IPS-18a (cell line): ENCODE results near the gene LPIN1.

ENCODE experiments used
- H3K27ac ChIP-seq: one replicate; pipeline ENCODE4 v1.5.1; 2013; ENCODE audit warnings: low read length
- H3K27me3 ChIP-seq: one replicate; pipeline ENCODE4 v1.6.1; 2013; ENCODE audit warnings: mild to moderate bottlenecking, low read length; ENCODE audit not compliant: control insufficient read depth, insufficient read depth
- H3K36me3 ChIP-seq: one replicate; pipeline ENCODE4 v1.6.1; 2013; ENCODE audit warnings: low read depth, low read length; ENCODE audit not compliant: control insufficient read depth
- H3K4me1 ChIP-seq: one replicate; pipeline ENCODE4 v1.6.1; 2013; ENCODE audit warnings: low read depth, low read length; ENCODE audit not compliant: control insufficient read depth
- H3K4me3 ChIP-seq: one replicate; pipeline ENCODE4 v1.5.1; 2013; ENCODE audit warnings: low read length
- H3K9ac ChIP-seq: one replicate; pipeline ENCODE4 v1.6.1; 2013; ENCODE audit warnings: mild to moderate bottlenecking, low read length, moderate library complexity
- H3K9me3 ChIP-seq: one replicate; pipeline ENCODE4 v1.6.1; 2013; ENCODE audit warnings: low read depth, low read length; ENCODE audit not compliant: control insufficient read depth

Gene LPIN1

DNA sequence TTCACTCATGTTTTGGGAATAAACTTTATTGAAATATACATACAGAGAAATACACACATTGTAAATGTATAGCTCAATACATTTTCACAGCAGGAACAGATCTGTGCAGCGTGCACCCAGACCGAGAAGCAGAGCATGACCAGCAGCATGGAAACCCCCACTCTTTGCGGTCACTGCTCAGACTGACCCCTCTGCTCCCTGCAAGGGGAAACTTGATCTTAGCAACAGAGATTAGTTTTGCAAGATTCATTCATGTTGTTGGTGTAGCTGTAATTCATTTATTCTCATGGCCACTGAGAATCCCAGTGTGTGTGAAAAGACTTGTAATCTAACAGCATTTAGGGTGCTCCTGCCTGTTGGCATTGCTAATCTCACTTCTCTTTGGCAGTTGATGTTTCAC is 35.2 kb downstream of the LPIN1 start:
- Histone ChIP-seq H3K36me3 (no peaks in the 10 kb centered on the region), H3K9me3 (no peaks in the 10 kb centered on the region)

DNA sequence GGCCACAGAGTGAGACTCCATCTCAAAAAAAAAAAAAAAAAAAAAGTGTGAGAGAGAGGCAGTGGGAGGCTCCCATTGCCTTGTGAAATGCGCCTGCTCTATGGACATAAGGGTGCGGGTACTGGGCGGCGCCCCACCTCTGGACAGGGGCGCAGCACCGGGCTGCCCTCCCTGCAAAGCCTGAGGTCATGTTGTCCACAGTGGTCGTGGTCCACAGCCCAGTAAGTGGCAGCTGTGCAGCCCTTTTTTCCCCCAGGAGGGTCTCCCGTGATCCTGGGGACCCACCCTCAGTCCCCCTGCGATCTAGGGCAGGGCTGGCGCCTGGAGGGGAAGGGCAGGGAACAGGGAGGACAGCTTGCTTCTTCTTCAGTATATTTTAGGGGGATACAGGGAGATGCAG is 37.8 kb downstream of the LPIN1 start:
- peaks cover 4% of the 10 kb centered on the region for H3K36me3 ChIP-seq
- no peak overlapping the region for H3K9ac ChIP-seq
- no peaks in the 10 kb centered on the region for H3K27me3 ChIP-seq
- H3K27ac ChIP-seq = no peak overlapping the region
- H3K4me3 ChIP-seq = no peak overlapping the region
- no peaks in the 10 kb centered on the region for H3K4me1 ChIP-seq
- no peaks in the 10 kb centered on the region for H3K9me3 ChIP-seq

More for the DNA sequence above, 35.2 kb downstream of the LPIN1 start:
- Histone ChIP-seq H3K4me3 (no peak overlapping the region), H3K27ac (no peak overlapping the region), H3K9ac (no peak overlapping the region), H3K4me1 (no peaks in the 10 kb centered on the region), H3K27me3 (no peaks in the 10 kb centered on the region)

DNA sequence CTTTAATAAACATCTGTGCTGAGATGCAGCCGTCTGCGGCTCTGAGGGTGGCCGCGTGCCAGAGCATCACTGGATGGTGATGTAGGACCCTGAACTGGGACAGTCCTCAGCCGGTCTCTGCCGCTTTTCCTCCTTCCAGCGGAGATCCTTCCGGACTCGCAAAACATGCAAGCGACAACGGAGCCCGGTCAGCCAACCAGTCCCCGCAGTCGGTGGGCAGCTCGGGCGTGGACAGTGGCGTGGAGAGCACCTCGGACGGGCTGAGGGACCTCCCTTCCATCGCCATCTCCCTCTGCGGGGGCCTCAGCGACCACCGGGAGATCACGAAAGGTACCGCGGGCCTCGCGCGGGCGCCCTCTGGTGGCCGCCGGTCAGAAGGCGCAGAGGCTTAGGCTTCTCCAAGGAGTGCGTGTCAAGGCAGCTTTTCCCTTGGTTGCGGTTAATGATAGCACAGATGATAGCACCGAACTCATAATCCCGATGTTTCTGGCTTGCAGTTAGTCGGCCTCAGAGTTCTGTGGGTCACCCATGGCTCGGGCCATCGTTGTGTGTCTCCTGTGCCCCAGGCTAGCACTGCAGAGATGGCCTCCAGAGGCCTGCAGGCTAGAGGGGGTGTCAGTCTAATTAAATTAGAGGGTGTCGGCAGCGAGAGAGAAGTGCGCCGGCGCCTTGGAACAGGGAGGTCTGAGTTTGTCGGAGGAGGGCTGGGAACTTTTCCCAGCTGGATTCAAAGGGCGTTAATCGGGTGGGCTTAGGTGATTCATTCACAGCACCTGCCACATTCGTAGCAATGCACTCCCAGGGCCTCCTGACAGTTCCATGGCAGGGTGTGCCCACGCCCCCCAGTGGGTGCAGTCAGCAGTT is 38.5 kb downstream of the LPIN1 start:
- Histone ChIP-seq H3K27me3 (no peaks in the 10 kb centered on the region), H3K27ac (no peak overlapping the region), H3K36me3 (peaks cover 6% of the 10 kb centered on the region), H3K4me3 (peak overlapping the region; percentile 52), H3K9me3 (no peaks in the 10 kb centered on the region), H3K9ac (no peak overlapping the region), H3K4me1 (no peaks in the 10 kb centered on the region)

DNA sequence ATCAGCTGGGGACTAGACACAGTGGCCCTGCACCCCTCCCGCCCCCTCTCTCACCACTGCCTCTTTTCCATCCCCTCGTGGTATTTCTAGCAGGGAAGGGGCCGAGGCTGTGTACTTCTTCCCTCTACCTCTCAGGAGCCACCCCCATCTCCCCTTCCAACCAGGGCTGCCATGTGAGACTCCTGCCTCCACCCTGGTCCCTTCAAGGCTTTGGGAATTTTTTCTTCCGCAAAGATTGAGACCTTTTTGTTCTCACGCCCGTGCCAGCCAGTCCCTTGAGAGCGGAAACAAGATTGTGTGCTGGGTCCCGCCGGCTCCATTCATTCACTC is 39.1 kb downstream of the LPIN1 start:
- Histone ChIP-seq H3K27me3 (no peaks in the 10 kb centered on the region), H3K4me1 (no peaks in the 10 kb centered on the region), H3K4me3 (no peak overlapping the region), H3K9me3 (no peaks in the 10 kb centered on the region), H3K9ac (no peak overlapping the region), H3K27ac (no peak overlapping the region), H3K36me3 (peaks cover 9% of the 10 kb centered on the region)

DNA sequence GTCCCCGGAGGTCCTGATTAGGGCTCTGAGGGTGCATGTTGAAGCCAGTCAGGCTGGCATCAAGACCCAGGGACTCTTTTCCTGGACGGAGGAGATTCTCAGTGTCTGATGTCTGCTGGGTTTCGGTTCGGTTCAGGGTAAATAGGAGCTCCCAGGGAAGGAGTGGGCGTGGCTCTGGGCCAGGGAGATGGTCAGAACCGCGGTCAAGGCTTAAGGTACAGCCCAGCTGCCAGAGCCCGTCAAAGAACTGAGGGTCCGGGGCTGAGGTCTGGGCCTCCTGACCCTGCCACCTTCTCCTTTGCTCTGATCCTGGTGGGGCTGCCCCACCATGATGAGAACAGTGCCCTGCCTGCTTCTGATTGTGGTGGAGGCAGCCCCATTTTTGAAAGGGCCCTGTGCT is 39.8 kb downstream of the LPIN1 start:
- Histone ChIP-seq H3K4me1 (no peaks in the 10 kb centered on the region), H3K4me3 (no peak overlapping the region), H3K36me3 (peaks cover 9% of the 10 kb centered on the region), H3K9me3 (no peaks in the 10 kb centered on the region), H3K27ac (no peak overlapping the region), H3K27me3 (no peaks in the 10 kb centered on the region), H3K9ac (no peak overlapping the region)

DNA sequence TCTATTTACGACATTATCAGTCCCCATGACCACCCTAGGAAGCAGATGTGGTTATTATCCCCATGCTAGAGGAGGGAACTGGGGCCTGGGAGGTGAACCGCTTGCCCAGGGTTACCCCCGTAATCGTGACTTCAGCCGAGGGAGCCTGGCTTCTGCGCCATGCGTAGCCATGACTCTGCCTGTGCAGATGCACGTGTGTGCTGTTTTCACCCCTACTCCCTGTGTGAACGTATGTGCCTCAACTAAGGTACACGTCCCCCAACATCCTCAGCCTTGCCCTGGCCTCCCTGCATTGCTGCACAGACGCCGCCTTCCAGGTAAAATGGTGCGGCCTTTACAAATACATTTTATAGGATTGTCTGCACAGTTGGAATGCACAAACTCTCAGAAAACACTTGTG is 40.2 kb downstream of the LPIN1 start:
- no peaks in the 10 kb centered on the region for H3K4me1 ChIP-seq
- H3K27ac ChIP-seq = no peak overlapping the region
- H3K36me3 ChIP-seq = peaks cover 9% of the 10 kb centered on the region
- H3K9me3 ChIP-seq = no peaks in the 10 kb centered on the region
- H3K9ac ChIP-seq = no peak overlapping the region
- H3K27me3 ChIP-seq = no peaks in the 10 kb centered on the region
- H3K4me3 ChIP-seq = no peak overlapping the region

DNA sequence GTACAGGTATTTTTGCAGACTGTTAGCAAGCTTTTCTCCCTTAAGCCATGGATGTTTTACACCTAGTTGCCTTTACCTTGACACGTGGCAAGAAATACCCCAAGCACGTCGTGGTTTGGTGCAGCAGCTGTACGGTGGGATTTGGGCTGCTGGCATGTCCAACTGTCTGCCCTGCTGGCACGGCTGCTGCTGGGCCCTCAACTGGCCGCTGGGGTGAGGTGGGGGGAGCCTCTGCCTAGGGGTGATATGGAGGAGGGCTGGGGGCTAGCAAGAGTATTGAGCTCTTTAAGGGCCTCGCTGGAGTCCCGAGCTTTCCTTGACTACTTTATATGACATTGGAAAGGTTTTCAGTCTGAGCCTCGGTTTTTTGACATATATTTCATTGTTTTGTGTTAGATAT is 41.6 kb downstream of the LPIN1 start:
- Histone ChIP-seq H3K9me3 (no peaks in the 10 kb centered on the region), H3K36me3 (peaks cover 16% of the 10 kb centered on the region), H3K27me3 (no peaks in the 10 kb centered on the region), H3K4me1 (no peaks in the 10 kb centered on the region), H3K9ac (no peak overlapping the region), H3K4me3 (no peak overlapping the region), H3K27ac (no peak overlapping the region)

DNA sequence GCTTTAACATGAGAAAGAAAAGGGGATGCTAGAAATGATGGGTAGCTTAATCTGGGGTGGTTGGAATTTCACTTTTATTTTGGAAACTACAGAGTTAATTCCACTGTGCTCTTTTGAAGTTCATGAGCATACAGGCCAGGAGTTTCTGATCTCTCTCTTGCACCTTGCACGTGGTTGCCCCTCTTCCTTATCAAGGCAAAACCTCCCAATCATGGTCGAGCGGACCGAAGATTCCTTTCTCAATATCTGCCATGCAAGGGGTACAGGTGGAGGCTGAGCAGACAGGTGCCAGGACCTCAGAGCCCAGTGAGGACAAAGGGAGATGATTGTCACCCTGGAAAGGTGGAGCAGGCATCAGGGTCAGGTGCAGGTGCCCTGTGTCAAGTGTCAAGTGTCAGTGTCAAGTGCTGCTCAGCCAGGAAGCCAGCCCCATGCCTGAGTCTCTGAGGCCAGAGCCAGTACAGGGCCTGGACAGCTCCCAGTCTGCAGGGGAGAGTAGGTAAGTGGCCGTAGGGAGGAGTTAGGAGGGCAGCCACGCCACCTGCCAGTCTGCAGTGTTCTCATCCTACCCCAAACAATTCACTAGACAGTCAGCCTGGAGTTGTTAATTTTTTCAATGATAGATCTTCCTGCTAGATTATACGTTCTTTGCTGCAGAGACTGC is 42.2 kb downstream of the LPIN1 start:
- no peak overlapping the region for H3K9ac ChIP-seq
- H3K4me1 ChIP-seq = no peaks in the 10 kb centered on the region
- peaks cover 20% of the 10 kb centered on the region for H3K36me3 ChIP-seq
- no peaks in the 10 kb centered on the region for H3K27me3 ChIP-seq
- H3K9me3 ChIP-seq = no peaks in the 10 kb centered on the region
- H3K4me3 ChIP-seq = no peak overlapping the region
- H3K27ac ChIP-seq = no peak overlapping the region

DNA sequence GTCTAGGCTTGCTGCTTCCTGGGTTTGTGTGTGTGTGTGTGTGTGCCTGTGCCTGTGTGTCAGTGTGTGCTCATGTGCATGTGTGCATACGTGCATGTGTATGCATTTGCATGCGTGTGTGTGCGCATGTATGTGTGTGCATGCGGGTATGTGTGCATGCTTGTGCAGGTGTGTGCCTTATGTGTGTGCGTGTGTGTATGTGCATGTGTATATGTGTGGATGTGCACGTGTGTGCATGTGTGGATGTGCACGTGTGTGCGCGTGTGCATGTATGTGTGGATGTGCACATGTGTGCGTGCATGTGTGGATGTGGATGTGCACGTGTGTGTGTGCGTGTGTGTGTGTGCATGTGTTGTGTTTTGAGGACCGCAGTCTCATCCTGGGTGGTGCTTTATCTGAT is 42.8 kb downstream of the LPIN1 start:
- peaks cover 20% of the 10 kb centered on the region for H3K36me3 ChIP-seq
- no peak overlapping the region for H3K9ac ChIP-seq
- no peaks in the 10 kb centered on the region for H3K9me3 ChIP-seq
- no peaks in the 10 kb centered on the region for H3K4me1 ChIP-seq
- no peaks in the 10 kb centered on the region for H3K27me3 ChIP-seq
- H3K4me3 ChIP-seq = no peak overlapping the region
- no peak overlapping the region for H3K27ac ChIP-seq

DNA sequence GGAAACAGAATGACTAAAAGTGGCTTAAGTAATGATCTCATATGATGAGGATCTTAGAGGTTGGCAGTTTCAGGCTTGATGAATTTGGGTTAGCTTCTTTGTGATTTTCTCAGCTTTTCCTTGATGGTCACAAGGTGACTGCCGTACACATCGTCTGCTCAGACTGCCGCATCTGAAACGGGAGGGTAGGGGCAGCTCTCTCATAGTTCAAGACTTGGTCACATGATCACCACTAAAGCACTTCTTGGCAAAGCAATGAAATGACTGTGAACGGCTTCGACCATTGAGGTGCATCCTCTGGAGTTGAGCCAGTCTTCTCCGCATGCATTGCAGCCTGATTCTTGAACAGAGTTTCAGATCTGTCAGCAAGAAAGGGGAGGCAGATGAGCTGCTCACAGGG is 43.8 kb downstream of the LPIN1 start:
- no peak overlapping the region for H3K4me3 ChIP-seq
- H3K27ac ChIP-seq = no peak overlapping the region
- H3K4me1 ChIP-seq = no peaks in the 10 kb centered on the region
- H3K9ac ChIP-seq = no peak overlapping the region
- H3K27me3 ChIP-seq = no peaks in the 10 kb centered on the region
- no peaks in the 10 kb centered on the region for H3K9me3 ChIP-seq
- peaks cover 20% of the 10 kb centered on the region for H3K36me3 ChIP-seq

DNA sequence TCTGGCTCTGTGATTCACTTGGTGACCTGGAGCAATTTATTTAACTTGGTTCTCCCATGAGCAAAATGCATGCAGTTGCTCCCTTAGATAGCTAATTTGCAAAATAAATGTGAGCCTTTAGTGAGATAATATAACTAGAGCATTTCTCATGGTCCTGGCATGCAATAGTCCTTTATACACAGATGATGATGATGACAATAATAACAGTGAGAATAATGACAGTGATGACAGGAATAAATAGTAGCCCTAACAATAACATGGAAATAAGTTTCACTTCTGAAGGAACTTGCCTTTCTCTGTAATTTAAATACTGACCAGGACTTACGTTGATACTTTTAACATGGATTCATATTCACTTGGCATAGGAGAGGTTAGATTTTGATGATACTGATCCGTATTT is 49.2 kb downstream of the LPIN1 start:
- Histone ChIP-seq H3K27ac (no peak overlapping the region), H3K4me1 (no peaks in the 10 kb centered on the region), H3K4me3 (no peak overlapping the region), H3K36me3 (peaks cover 11% of the 10 kb centered on the region), H3K9ac (no peak overlapping the region), H3K27me3 (no peaks in the 10 kb centered on the region), H3K9me3 (no peaks in the 10 kb centered on the region)
